GM12878 (cell line): Measurements from ENCODE around the gene DCLRE1B. TPM values are rescaled to one million over a fixed set of nuclear protein-coding genes. Genes with fewer than 3 reads are reported as not detected.

ENCODE experiments used
- ATAC-seq: fragments of 200-7000 bp; cut with Tn5 transposase; 3 replicates; pipeline ENCODE4 v1.9.1; 2020; ENCODE audit warnings: mild to moderate bottlenecking, moderate library complexity
- BruUV-seq: library from RNA; stranded (reverse); fragments of 400-500 nt; replicated peaks from 2 replicates; lab custom pipeline; 2021; lab: Mats Ljungman, UMichigan
- CTCF ChIA-PET: fragments of 300-600 bp; sonication (Branson Sonifier 250); formaldehyde crosslinking; extraction: SDS; loops from one replicate; lab custom pipeline; 2021; ENCODE audit warnings: inconsistent platforms; lab: Yijun Ruan, JAX
- POLR2A ChIA-PET: fragments of 350-600 bp; formaldehyde crosslinking; extraction: SDS; loops from one replicate; lab custom pipeline; 2021; ENCODE audit warnings: inconsistent platforms; lab: Charles Lee
- RAD21 ChIA-PET: fragments of 300-600 bp; sonication (Branson Sonifier 250); formaldehyde crosslinking; loops from one replicate; lab custom pipeline; 2023; ENCODE audit warnings: antibody characterized with exemption; ENCODE audit not compliant: unreplicated experiment; lab: Charles Lee
- SMC1A ChIA-PET: fragments of 300-600 bp; sonication (Branson Sonifier 250); formaldehyde crosslinking; loops from one replicate; lab custom pipeline; 2023; ENCODE audit not compliant: unreplicated experiment, uncharacterized antibody; lab: Charles Lee
- DNase-seq: peaks from one replicate; pipeline ENCODE4 v3.0.0-alpha.2; 2011; ENCODE audit warnings: low read depth, low spot score
- FAIRE-seq: peaks from 3 replicates; lab custom pipeline; 2011; peaks lifted over from hg19 to GRCh38; lab: Jason Lieb, UNC
- H2AFZ ChIP-seq: 2 replicates; pipeline ENCODE4 v1.6.0; 2011; ENCODE audit warnings: low read depth, low read length, control low read depth; ENCODE audit not compliant: control insufficient read depth
- H3K27ac ChIP-seq: 2 replicates; pipeline ENCODE4 v1.5.1; 2011; ENCODE audit warnings: control low read depth; ENCODE audit not compliant: control insufficient read depth, insufficient read depth
- H3K27me3 ChIP-seq, 2 experiments: replicated peaks in 1 of 2; 2 replicates each; pipeline versions ENCODE4 v1.6.0 to v1.6.1; 2011; ENCODE audit warnings: low read length in 1 of 2; ENCODE audit not compliant: control insufficient read depth in 2 of 2, insufficient read depth in 2 of 2
- H3K36me3 ChIP-seq, 2 experiments: 2 replicates each; pipeline ENCODE4 v1.5.1; 2011; ENCODE audit warnings: low read length in 1 of 2; ENCODE audit not compliant: control insufficient read depth in 2 of 2, insufficient read depth in 2 of 2
- H3K4me1 ChIP-seq: 2 replicates; pipeline ENCODE4 v1.6.1; 2011; ENCODE audit warnings: mild to moderate bottlenecking, low read length, moderate library complexity, mixed read lengths; ENCODE audit not compliant: control insufficient read depth, insufficient read depth
- H3K4me2 ChIP-seq: 2 replicates; pipeline ENCODE4 v1.6.0; 2011; ENCODE audit warnings: control low read depth; ENCODE audit not compliant: control insufficient read depth, insufficient read depth
- H3K4me3 ChIP-seq: fragments of 200-600 bp; sonication (generic); 2 replicates; pipeline ENCODE4 v1.5.1; 2016
- H3K79me2 ChIP-seq: 2 replicates; pipeline ENCODE4 v1.6.0; 2011; ENCODE audit warnings: low read length; ENCODE audit not compliant: control insufficient read depth, insufficient read depth
- H3K9ac ChIP-seq: 2 replicates; pipeline ENCODE4 v1.8.0; 2011; ENCODE audit warnings: low read length, control low read depth, mixed read lengths; ENCODE audit not compliant: control insufficient read depth, insufficient read depth
- H3K9me3 ChIP-seq: replicated peaks from 3 replicates; pipeline ENCODE4 v1.5.1; 2011; ENCODE audit warnings: mild to moderate bottlenecking, low read length; ENCODE audit not compliant: control insufficient read depth, insufficient read depth
- H4K20me1 ChIP-seq: 2 replicates; pipeline ENCODE4 v1.6.0; 2011; ENCODE audit not compliant: control insufficient read depth, insufficient read depth
- BMI1 ChIP-seq: fragments of 450-650 bp; IDR thresholded peaks from 2 replicates; pipeline ENCODE4 v1.6.1; 2016; ENCODE audit warnings: mild to moderate bottlenecking, moderate library complexity, borderline replicate concordance
- CBFB ChIP-seq: IDR thresholded peaks from 2 replicates; pipeline ENCODE4 v1.6.1; 2016; ENCODE audit warnings: antibody characterized with exemption, low read depth
- CBX5 ChIP-seq: sonication (generic); IDR thresholded peaks from 2 replicates; pipeline ENCODE4 v1.6.1; 2016; ENCODE audit warnings: low read depth, moderate library complexity, mild to moderate bottlenecking, inconsistent platforms
- CTCF ChIP-seq, 3 experiments: IDR thresholded peaks in 2 of 3; conservative IDR thresholded peaks in 1 of 3; 2 replicates each; pipeline ENCODE4 v1.5.1; 2011; ENCODE audit warnings: low read depth in 3 of 3, low read length in 3 of 3, mild to moderate bottlenecking in 3 of 3, control low read depth in 2 of 3, moderate library complexity in 2 of 3, inconsistent platforms in 1 of 3, mixed read lengths in 1 of 3; ENCODE audit not compliant: control insufficient read depth in 2 of 3, insufficient read depth in 1 of 3; ENCODE audit errors: extremely low read depth in 1 of 3
- POU2F2 ChIP-seq: IDR thresholded peaks from 3 replicates; pipeline ENCODE4 v1.6.1; 2011; ENCODE audit warnings: low read depth, mild to moderate bottlenecking, low read length, borderline replicate concordance
- SPI1 ChIP-seq: IDR thresholded peaks from 2 replicates; pipeline ENCODE4 v1.6.1; 2011; ENCODE audit warnings: low read depth, mild to moderate bottlenecking, low read length, moderate library complexity, borderline replicate concordance; ENCODE audit not compliant: insufficient read depth
- USF1 ChIP-seq: IDR thresholded peaks from 2 replicates; pipeline ENCODE4 v1.6.1; 2011; ENCODE audit warnings: borderline replicate concordance, low read depth, mild to moderate bottlenecking, moderate library complexity, mixed read lengths, low read length; ENCODE audit not compliant: insufficient read depth; ENCODE audit errors: extremely low read length
- WGBS: methylation state at CpG from one replicate; pipeline ENCODE4 v1.1.6; 2016; ENCODE audit warnings: low lambda C conversion rate; ENCODE audit not compliant: insufficient replicate concordance, insufficient coverage; ENCODE audit errors: missing lambda C conversion rate; 5-methylcytosine and 5-hydroxymethylcytosine counted together
- in situ Hi-C: fragments of 300-500 bp; cut with MboI; formaldehyde crosslinking; loops from 9 replicates; pipeline ENCODE4 v1.14.3; 2018; ENCODE audit warnings: mixed read lengths
- intact Hi-C: fragments of 100-400 bp; cut with micrococcal nuclease; formaldehyde crosslinking; loops from one replicate; pipeline ENCODE4 v1.14.2; 2022; ENCODE audit not compliant: unreplicated experiment
- polyA plus RNA-seq, 11 experiments: library from polyadenylated mRNA; depleted of rRNA in 4 of 11; unstranded in 6 of 11; stranded (reverse) in 5 of 11; fragments of >200 nt; fragmentation: Nextera tagmentation in 4 of 11; fragmentation: Illumina TruSeq in 1 of 11; extraction: Ambion mirVana in 4 of 11; extraction: Trizol in 1 of 11; gene quantifications; 1 replicate in 1 of 11; 2 replicates in 10 of 11; pipeline versions ENCODE4 v1.2.1 to v1.2.3, GENCODE V29; 2011 to 2016; ENCODE audit warnings: inconsistent platforms in 2 of 11, missing spikeins in 2 of 11, low read depth in 1 of 11
- total RNA-seq, 4 experiments: library from RNA; depleted of rRNA in 3 of 4; stranded (reverse); fragments of >200 nt in 3 of 4; fragmentation: Illumina TruSeq in 1 of 4; extraction: Trizol in 1 of 4; gene quantifications; 2 replicates each; pipeline versions ENCODE4 v1.2.1 to v1.2.3, GENCODE V29; 2013 to 2021

DCLRE1B gene
- total and polyA plus RNA-seq, 10 of the 15 experiments (the other 5 are each of a cell fraction or from before 2014, with no cell fraction given): 5.4 to 18.3 (median 13.4) TPM

GRCh38 chr1:113924473-113924872 is 19.3 kb downstream of the DCLRE1B start:
- H3K4me2 ChIP-seq: no peak overlapping the region
- peaks cover 4% of the 10 kb centered on the region for H3K4me1 ChIP-seq
- H4K20me1 ChIP-seq: no peaks in the 10 kb centered on the region
- SMC1A ChIA-PET: interaction anchor here (0.8 to 2.0 kb wide), 5 partner anchors 9 to 45 kb away, joined by 3 to 5 read pairs (median 3); no protein-coding TSS in a partner anchor
- no peak overlapping the region for H3K9ac ChIP-seq
- H3K9me3 ChIP-seq: no peaks in the 10 kb centered on the region
- no peaks in the 10 kb centered on the region for H3K27me3 ChIP-seq
- intact Hi-C loops (no loop called here), in situ Hi-C loops (no loop called here)
- H3K79me2 ChIP-seq: peaks cover 4% of the 10 kb centered on the region; the same call in 1 of the 2 replicates
- POLR2A ChIA-PET: interaction anchor here (0.7 kb wide), 1 partner anchor 109 kb away, joined by 3 read pairs; no protein-coding TSS in a partner anchor
- no peak for TF ChIP-seq CBFB
- no peak for TF ChIP-seq CBX5
- TF ChIP-seq POU2F2: no peak
- no peak for TF ChIP-seq CTCF (IDR thresholded peaks at IDR 0.05 in 2 of 3, conservative IDR thresholded peaks at IDR 0.05 in 1 of 3; ENCODE audit: control insufficient read depth in 2 of 3, extremely low read depth in 1 of 3, insufficient read depth in 1 of 3, low read depth in 3 of 3, low read length in 3 of 3)
- TF ChIP-seq USF1: no peak
- no peak for TF ChIP-seq SPI1
- no peak for TF ChIP-seq BMI1
- no peaks in the 10 kb centered on the region for H3K36me3 ChIP-seq
- ATAC-seq (no peak), DNase-seq (no peak), FAIRE-seq (no peak)
- H2AFZ ChIP-seq: no peak overlapping the region
- H3K4me3 ChIP-seq: no peak overlapping the region
- CTCF ChIA-PET: interaction anchor here (0.8 to 1.7 kb wide), 2 partner anchors 16 to 18 kb away, joined by 3 to 5 read pairs; no protein-coding TSS in a partner anchor
- WGBS: 90% methylated on average over 2 of the region's 2 CpGs
- H3K27ac ChIP-seq: no peak overlapping the region
- no TSS peak for BruUV-seq
- RAD21 ChIA-PET: interaction anchor here (1.2 kb wide), 1 partner anchor 130 kb away, joined by 3 read pairs; no protein-coding TSS in a partner anchor
